HG03135 (cell line): ENCODE data around the gene ZP1.
"Not testable (repeated sequence)": the region's sequence is repeated elsewhere in the genome, so short reads cannot be mapped to it uniquely, and the experiment has no call there.

Source experiments
- ATAC-seq: cut with Tn5 transposase; IDR thresholded peaks from one replicate; pipeline ENCODE4 v1.9.1; 2021; ENCODE audit warnings: mild to moderate bottlenecking, moderate library complexity; ENCODE audit not compliant: unreplicated experiment

Gene ZP1

DNA sequence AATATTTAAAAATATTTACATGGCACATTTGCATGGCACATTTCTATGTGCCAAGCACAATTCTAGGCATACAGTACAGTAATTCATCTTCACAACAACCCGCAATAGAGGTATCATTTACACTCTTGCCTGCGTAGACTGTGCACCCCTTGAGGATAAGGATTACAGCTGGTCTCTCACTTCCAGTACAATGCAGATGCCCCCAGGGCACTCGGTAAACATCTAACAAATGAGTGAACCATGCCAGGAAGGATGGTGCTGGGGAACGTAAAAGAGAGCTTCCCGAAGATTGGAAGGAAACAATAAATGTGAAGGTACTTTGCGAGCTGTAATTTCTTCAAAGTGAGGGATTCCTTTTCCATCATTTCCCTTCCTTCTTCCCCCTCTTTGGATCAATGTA, 37.7 kb downstream of the ZP1 start:
- no peak for ATAC-seq

DNA sequence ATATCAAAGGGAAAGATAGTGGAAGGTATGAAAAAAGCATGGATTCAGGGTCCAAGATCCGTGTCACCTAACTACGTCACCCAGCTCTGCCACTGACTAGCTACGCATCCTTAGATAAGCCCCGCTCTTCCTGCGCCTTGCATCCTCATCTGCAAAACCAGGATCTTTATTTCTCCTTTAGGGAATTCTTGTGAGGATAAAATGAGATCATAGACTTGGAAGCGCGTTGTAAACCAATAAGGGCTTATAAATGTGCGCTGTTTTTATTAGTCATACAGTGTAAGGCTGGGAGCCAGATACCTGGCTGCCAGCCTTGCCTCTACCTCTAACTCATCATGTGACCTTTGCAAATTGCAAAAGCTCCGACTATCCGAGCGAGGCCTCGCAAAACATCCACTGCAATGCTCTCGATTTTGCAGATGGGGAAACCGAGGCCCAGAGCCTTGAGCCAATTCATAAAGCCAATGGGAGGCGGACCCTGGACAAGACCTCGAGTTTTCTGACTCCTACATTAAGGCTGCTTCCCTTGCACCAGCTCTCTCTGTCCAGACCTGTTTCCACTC, 38.3 kb downstream of the ZP1 start:
- no peak for ATAC-seq

DNA sequence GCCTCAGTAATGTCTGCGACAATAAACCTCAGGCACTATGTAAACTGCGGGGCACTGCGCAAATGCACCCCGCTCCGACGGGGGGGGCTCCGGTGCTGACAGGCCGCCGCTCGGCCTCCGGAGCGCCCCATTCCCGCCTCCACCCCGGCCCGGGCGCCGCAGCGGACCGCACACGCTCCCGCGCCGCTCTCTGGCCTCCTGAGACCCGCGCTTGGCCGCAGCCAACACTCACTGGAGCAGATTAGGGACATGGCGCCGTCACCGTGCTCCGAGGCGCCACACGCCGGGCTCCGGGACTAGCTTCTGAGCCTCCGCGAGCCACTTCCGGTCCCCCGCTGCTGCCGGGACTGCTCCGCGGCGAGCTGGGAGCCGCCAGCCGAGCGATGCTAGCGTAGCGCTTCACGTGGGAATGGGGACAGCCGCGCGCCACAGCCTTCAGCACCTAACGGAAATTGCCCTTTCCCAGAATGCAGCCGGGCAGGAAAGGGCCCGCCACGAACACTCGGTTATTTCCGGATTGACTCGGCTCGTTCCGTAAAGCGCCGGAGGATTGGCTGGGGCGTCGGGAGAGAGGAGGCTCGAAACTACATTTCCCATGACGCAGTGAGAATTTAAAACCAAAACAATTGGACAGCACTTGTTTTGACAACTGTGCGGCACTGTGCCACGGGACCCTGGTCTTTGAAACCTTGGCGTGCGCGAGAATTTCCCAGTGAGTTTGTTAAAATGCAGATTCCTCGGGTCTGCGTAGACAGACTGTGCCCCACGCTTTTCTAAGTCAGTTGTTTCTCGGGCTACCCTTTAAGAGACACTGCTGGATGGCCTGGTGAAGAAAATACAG, 39.0 kb downstream of the ZP1 start, which contains the start of gene PRPF19:
Gene PRPF19, minus strand, starts transcription at position 454 of the 841 bp plus-strand sequence. Its CDS starts 203 bp downstream, at position 251.
- ATAC-seq, result peak; percentile 67

DNA sequence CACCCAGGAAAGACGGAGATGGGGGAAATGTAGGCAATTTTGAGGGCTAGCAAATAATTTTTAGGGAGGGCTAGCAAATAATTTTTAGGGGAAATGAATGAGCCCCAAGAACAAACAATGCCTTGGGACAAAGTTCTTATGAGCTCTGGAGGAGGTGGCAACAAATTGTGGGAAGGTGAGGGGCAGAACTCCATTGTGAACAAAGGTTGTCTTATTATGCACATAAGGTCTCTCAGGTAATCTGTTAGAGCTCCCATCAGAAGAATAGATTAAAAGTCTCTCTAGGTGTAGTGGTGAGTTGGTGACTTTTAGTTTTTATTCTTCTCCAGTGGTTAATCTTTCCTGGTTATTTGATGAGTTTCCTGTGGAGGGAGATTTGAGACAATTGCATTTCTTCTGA, 41.5 kb downstream of the ZP1 start:
- no peak for ATAC-seq

DNA sequence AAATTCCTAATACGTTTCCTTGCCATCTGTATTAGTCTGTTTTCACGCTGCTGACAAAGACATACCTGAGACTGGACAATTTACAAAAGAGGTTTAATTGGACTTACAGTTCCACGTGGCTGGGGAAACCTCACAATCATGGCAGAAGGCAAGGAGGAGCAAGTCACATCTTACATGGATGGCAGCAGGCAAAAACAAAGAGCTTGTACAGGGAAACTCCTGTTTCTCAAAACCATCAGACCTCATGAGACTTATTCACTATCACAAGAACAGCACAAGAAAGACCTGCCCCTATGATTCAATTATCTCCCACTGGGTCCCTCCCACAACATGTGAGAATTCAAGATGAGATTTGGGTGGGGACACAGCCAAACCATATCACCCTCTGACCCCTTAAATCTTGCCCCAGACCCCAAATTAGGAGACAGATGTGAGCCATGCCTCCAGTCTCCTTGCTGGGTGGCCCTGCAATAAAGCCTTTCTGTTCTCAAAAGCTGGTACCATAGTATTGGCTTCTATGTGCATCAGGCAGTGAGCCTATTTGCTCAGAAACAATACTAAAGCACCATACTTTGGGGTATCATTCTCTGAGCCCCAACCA, 42.4 kb downstream of the ZP1 start:
- not testable (repeated sequence) for ATAC-seq

DNA sequence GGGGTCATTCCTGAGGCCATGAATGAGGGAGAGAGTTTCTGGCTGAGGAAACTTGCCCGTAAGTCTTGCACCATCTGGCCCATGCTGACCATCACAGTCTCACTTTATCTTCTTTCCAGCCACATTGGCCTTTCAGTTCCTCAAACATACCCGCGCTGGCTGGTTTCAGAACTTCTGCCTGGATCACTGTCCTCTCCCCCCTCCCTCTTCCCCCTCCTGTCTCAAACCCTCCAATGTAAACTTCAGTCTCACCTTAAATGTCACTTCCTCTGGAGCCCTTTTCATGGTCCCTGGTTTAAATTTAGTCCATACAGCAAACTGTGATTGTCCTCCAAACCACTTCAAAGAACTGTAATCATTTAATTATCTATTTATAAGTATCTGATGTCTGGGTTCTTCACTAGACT, 42.9 kb downstream of the ZP1 start:
- ATAC-seq, result peak; percentile 41

DNA sequence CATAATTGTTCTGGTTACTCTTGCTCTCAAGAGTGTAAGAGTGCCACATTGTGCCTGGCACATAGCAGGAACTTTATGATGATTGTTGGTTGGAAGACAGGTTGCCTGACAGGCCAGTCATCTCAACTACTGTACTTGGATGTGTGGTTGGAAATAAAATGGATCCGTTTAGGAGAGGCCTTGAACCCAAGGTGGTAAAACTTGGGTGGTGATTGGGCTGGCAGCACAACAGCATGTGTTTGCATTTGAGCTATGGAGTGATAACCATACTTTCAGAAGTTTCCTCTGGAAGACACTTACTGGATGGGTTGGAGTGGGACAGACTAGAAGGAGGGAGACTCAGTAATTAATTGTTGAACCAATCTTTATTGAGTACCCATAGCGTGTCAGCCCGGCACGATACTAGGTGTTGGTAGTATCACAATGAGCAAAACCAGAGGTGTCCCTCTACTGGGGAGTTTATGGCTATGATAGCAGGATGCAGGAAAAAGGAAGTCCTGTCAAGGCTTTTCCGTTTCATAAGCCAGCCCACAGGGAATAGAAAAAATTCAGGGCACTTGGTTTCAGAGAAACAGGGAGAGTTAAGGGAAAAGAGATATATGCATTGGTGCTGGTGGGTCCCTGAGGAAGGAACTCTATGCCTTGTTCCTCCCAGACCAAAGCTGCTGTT, 43.5 kb downstream of the ZP1 start:
- ATAC-seq, result no peak

DNA sequence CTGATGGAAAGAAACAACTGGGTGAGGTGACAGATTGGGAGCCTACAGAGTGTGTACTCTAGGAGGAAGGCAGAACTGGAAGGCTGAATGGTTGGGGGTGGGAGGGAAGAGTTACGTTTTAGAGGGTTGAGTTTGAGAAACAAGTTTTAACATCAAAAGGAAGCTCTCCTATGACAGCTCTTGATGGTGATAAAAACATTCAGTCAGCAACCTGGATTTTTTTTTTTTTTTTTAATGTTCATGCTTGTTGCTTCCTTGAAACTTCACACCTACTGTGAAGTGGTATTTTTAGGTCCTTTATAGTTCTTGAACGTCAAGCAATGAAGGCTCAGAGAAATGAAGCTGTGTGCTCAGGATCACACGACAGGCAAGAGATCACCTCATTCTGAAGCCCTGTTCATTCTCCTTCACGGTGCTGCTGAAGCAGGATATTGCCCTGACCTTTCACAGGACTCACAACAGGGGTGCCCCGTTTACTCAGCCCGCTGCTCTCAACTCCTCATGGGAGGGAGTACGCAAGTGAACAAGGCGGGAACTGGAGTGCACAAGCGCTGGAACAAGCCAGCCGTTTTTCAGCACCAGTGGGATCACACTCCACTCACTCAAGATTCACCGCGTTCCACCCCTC, 45.0 kb downstream of the ZP1 start:
- no peak for ATAC-seq

DNA sequence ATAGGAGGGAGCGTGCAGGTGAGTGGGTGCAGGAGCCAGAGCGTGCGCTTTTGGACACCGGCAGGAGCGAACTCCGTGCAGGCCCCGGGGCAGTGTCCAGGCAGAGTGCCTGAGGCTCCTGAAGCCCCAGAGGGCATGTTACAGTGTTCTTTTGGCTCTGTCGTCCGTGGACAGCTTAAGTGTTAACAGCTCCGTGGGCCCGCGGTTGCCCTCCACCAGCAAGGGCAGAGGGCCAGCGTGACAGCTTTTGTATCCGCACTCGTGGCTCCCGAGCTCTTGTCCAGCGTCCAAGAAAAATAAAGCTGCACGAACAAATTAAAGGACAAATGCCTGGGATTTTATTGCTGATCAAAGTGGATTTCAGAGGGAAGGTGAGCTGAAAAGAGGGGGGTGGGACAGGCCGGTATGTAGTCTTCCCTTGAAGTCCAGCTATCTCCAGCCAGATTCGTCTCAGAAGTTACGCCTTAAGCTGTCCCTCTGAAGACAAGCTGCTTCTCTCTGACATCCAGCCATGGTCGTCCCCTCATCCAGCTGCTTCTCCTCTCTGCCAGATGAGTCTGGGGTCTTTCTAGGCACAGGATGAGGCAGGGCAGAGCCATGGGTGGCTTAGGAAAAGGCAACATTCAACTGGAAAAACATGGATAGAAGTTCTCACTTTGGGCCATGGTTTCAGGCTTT, 45.6 kb downstream of the ZP1 start:
- no peak for ATAC-seq

DNA sequence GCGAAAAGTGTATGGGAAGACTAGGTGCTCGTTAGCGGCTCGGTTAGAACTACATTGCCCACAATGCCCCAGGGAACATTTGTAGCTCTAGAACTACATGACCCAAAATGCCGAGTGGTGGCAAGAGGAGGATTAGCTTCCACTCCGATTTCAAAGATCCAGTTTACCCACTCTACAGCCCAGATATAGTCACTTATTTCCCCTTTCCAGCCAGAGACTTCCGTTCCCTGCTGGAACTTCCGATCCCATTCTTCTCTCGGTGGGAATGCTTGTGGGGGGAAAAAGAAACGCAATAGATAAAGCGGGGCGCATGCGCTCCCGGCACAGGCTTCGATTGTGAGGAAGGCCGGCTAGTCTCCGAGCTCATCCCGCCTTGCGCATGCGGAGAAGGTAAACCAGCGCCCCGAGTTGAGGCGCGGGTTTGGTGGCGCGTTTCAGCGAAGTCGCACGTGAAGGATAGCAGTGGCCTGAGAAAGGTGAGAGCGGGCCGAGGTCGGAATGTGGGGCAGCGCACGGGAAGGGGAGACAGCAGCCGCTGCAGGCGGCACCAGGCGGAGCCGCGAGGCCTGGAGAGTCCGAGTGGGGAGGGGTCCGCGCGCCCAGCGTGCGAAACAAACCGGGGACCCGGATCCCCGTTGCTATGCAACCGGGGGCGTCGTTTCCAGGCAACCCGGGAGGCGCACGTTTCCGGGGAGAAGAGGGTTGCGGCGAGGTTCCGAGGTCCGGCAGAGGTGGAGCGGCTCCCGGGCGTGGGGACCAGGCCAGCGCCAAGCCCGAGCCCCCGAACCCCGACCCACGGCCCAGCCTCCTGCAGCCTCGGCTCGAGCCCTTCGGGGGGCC, 46.7 kb downstream of the ZP1 start, which contains the start of gene TMEM109:
Gene TMEM109, plus strand, starts transcription at position 366 of the 840 bp plus-strand sequence. CDS start 5,536 bp downstream, outside the sequence.
- ATAC-seq, result peak; percentile 44

DNA sequence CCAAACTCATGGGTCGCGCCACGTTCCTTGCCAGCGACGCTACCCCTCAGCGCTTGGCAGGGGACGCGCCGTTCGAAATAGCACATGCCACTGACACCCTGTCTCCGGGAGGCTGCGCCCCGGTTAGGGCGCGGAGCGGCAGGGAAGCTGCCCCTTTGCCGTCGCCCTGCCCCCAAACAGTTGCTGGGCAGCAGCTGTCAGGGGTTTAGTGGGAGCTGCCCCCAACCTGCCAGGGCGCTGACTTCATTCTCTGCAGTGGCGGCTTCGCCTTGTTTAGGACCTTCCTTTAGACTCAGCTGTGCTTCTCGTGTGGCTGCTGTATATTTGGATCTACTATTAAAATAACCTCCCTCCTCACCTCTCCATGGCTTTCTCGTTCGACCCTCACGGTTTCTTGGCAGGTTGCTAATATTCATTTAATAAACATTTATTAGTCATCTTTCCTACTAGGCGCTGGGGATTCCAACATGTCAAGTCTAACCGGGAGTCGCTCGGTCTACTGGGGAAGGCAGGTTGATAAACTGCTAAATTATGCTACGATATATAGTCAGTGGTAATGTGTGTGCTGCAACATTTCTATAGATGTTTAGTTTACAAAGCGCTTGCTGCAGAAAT, 47.4 kb downstream of the ZP1 start:
- ATAC-seq, result peak; percentile 1

DNA sequence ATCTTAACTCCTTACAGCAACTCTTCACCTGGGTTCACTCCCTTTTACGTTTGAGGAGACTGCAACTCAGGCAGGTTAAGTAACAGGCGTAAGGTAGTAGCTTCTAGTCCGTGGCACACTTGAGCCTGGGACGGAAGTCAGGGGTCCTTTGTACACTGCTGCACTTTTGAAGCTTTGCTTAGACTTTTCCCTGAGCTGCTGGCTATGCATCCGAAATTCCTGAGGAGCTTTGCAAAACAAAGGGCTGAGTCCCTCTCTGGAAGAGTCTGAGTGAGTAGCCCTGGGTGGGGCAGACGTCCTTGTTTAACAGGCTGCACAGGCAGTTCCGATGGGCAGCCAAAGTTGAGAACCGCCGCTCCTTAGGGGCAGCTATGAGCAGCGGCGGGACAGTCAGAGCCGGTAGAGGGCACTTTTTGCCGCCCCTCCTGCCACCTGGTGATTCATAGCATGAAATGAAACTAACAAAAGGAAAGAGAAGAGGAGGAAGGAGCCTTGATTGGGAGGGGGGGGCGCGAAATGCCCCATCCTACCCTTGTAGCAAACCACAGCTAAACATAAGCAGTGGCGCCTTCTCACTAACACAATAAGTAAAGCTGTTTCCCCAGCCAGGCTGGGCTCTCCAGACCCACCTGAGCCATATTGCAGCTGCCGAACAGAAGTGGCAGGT, 48.0 kb downstream of the ZP1 start:
- peak; percentile 38 for ATAC-seq

DNA sequence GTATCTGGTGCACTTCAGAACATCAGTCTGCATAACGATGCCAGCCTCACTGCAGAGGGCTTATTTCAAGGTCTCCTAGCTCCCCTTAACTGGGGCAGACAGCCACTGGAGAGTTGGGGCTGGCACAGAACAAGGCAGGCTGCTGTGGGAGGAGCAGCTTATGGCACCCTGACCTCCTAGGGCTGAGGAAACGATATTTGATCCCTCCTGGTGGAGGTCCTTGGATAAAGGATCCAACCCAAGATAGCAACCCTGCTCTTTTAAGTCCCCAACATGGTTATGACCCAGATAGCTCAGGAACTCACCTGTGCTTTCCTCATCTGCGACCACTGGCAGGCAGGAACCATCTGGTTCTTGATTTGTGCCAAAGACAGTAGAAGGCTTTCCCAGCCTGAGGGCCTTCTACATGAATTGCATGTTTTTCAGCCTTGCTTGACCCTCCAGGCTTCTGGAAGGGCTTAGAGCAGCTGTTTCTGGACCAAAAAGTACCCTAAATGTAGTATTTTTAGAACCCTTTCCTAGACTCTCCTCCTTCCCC, 49.4 kb downstream of the ZP1 start:
- no peak for ATAC-seq

DNA sequence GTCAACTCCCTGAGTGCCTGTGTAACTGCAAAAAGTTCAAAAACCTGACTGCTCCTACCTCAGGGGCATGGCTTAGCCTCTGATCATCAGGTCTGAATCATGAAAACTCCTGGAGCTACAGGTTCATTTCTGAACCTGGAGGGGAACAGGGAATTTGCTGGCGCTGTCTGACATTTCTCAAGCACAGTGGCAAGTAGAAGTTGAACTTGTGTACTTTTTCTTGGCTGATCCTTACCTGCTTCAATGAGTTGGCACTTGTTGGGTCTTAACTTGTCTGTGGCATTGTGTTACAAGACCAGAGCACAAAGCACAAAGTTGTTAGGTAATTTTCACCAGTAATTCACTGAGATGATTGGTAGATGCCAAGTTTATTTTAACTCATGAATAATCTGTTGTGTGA, 49.9 kb downstream of the ZP1 start:
- ATAC-seq, result no peak

DNA sequence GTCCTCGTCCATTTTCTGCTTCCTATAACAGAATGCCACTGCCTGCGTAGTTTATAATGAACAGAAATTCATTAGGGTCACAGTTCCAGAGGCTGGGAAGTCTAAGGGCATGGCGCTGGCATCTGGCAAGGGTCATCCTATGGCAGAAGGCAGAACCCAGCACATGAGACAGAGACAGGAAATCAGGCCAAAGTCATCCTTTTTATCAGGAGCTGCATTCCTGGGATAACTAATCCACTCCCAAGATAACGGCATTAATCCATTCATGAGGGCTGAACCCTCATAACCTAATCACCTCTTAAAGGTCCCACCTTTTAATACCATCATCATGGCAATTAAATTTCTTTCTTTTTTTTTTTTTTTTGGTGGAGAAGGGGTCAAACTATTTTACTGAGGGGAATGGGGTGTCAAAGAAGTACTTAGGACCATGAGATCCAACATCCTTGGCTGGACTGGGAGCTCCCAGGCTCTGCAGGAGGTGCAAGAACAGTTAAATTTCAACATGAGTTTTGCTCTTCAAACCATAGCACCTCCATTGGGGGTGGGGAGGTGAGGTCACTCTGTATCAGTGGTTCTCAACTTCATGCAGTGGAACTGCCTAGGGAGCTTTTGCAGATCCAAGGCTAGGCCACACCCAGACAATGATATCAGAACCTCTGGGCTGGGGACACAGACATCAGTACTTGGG, 51.1 kb downstream of the ZP1 start:
- no peak for ATAC-seq

DNA sequence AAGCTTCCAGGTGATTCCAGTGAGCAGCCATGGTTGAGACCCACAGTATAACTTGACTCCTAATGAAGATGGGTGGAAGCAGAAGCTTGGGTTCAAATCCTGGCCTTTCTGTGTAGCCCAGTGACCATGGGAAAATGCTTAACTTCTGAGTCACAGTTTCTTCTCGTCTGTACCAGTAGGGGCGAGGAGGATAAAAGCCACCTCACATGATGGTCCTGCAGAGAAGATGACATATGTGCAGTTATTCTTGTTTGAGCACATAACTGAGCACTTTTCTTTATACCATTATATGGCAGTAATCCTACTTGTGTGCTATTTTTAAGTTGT, 51.6 kb downstream of the ZP1 start:
- ATAC-seq, result no peak

DNA sequence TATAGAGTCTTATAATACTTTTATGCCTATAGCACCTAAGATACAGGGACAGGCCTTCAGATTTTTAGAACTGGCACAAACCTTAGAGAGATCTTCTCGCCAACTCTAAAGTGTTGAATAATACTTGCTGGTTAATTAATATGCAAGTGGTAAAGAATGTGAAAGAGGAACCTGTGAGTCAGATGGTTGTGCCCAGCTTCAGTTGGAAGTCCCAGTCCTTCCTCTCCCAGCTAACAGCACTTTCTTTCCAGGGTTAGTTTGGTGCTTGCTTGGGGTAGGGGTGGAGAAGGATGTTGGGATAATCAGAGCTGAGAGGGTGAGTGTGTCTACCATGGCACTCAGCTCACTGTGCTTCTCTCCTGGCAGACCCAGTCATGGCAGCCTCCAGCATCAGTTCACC, 52.0 kb downstream of the ZP1 start:
- no peak for ATAC-seq

DNA sequence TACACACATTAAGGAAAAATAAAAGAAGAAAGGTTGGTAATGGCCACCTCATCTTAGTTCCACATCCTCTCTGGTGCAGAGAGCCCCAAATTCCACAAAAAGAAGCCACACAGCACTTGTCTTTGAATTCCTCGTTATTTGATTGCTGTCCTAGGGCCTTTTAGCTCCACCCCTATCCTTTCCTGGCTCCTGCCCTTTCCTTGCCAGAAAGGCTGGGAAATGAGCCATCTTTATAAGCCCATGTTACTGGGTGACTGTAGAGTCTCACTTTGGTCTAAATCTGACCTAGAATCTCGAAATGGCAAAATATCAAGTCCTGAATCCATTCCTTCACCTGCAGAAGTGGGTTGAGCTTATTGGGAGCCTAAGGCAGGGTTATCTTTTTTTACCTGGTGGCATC, 52.6 kb downstream of the ZP1 start:
- no peak for ATAC-seq
